Fibroblast of pulmonary artery (primary cell): ENCODE data around the gene ECI1.
A peak's percentile ranks its signal among the peaks of the same experiment; 100 is the strongest.

ENCODE experiments used
- DNase-seq: peaks from one replicate; pipeline ENCODE4 v3.0.0-alpha.2; 2010; ENCODE audit warnings: low read depth
- H3K4me3 ChIP-seq: replicated peaks from 2 replicates; pipeline ENCODE4 v1.5.1; 2011; ENCODE audit warnings: low read depth, mild to moderate bottlenecking, control low read depth, low read length, moderate library complexity
- CTCF ChIP-seq: IDR thresholded peaks from 2 replicates; pipeline ENCODE4 v1.5.1; 2011; ENCODE audit warnings: mild to moderate bottlenecking, control low read depth, low read length, inconsistent platforms; ENCODE audit errors: missing control alignments

Gene ECI1

GRCh38 chr16:2196981-2197511 lies 54.3 kb downstream of the ECI1 start:
- DNase-seq, result no peak
- no peak overlapping the region for H3K4me3 ChIP-seq
- TF ChIP-seq CTCF, result no peak

DNA sequence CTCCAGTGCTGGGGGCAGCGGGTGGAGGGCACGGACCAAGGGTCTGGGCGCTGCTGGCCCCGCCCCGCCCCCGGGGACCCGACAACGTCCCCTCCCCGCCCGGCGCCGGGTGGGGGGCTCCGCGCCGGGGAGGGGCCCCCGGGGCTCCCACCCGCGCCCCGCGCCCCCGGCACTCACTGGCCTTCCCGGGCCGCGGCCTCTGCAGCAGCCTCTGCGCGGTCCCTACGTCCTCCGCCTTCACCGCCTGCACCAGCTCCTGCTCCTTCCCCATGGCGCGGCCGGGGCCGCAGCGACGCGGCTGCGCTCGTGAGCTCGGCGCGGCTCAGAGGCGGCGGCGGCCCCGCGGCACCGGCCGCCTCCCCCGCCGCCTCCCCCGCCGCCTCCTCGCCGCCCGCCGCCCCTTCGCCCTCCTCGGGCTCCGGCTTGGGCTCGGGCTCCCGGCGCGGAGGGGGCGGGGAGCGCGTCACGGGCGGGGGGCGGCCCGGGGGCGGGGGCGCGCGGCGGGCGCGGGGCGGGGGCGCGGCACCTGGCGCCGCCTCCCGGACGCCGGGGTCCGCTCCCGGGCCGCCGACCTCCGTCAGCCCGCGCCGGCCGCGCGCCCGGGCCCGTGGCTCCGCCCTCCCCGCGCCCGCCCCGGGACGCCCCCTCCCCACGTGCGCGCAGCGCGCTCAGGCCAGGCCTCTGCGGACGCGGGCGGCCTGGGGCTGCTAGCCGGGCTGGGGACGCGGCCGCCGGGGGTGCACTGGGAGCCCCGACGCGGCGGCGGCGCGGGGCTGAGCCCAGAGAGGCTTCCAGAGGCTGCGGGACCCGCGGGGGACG lies 55.0 kb downstream of the ECI1 start, which contains the start of gene CASKIN1:
CASKIN1 (minus strand) TSS at position 444 of the 819 bp plus-strand sequence; CDS start at position 271, 173 bp downstream.
- DNase-seq, result no peak
- H3K4me3 ChIP-seq, result no peak within 1 kb of the TSS
- TF ChIP-seq CTCF, result no peak

GRCh38 chr16:2195322-2196161 lies 55.8 kb downstream of the ECI1 start:
- no peak for TF ChIP-seq CTCF
- no peak overlapping the region for H3K4me3 ChIP-seq
- no peak for DNase-seq

GRCh38 chr16:2194852-2195321 lies 56.5 kb downstream of the ECI1 start:
- TF ChIP-seq CTCF, result peak; percentile 34
- DNase-seq, result peak; percentile 51
- no peak overlapping the region for H3K4me3 ChIP-seq

- peak; percentile 30 for DNase-seq
- TF ChIP-seq CTCF, result no peak
- no peak overlapping the region for H3K4me3 ChIP-seq
Measured at GRCh38 chr16:2194166-2194834, 57.1 kb downstream of the ECI1 start.

DNA sequence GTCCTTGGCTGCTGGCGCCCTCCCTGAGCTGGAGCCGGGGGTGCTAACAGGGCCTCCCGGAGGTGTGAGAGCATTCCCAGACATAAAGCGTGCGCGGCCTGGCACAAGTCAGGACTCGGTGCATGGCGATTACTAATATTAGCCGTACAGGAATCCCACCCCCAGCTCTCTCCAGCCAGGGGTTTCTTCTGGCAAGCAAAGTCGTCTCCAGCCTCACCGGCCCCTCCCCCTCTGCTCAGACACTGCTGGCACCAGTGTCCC lies 60.0 kb downstream of the ECI1 start:
- DNase-seq, result no peak
- no peak for TF ChIP-seq CTCF
- no peak overlapping the region for H3K4me3 ChIP-seq
